HG02852 (cell line): ENCODE measurements around the gene DLEC1.

ENCODE experiments used
- ATAC-seq: cut with Tn5 transposase; IDR thresholded peaks from one replicate; pipeline ENCODE4 v1.9.1; 2021; ENCODE audit warnings: mild to moderate bottlenecking, moderate library complexity; ENCODE audit not compliant: unreplicated experiment

Gene DLEC1

GRCh38 chr3:38105525-38105924 lies 66.5 kb downstream of the DLEC1 start:
- no peak for ATAC-seq

GRCh38 chr3:38107911-38108648 lies 69.1 kb downstream of the DLEC1 start:
- no peak for ATAC-seq

- ATAC-seq = no peak
Measured at GRCh38 chr3:38108649-38109579, 69.9 kb downstream of the DLEC1 start.

GRCh38 chr3:38109580-38110313 lies 70.7 kb downstream of the DLEC1 start:
- no peak for ATAC-seq

- ATAC-seq = no peak
Measured at GRCh38 chr3:38110314-38111050, 71.5 kb downstream of the DLEC1 start.

GRCh38 chr3:38111201-38111600 lies 72.2 kb downstream of the DLEC1 start:
- no peak for ATAC-seq

GRCh38 chr3:38111696-38112377 lies 72.8 kb downstream of the DLEC1 start:
- no peak for ATAC-seq

- ATAC-seq = no peak
Measured at GRCh38 chr3:38112378-38112761, 73.4 kb downstream of the DLEC1 start.

GRCh38 chr3:38114052-38114874 lies 75.3 kb downstream of the DLEC1 start:
- ATAC-seq = no peak

- no peak for ATAC-seq
Measured at GRCh38 chr3:38114875-38115644, 76.1 kb downstream of the DLEC1 start.

GRCh38 chr3:38115645-38116427 lies 76.8 kb downstream of the DLEC1 start:
- no peak for ATAC-seq

- no peak for ATAC-seq
Measured at GRCh38 chr3:38116471-38117162, 77.6 kb downstream of the DLEC1 start.

- no peak for ATAC-seq
Measured at GRCh38 chr3:38117163-38117716, 78.2 kb downstream of the DLEC1 start.

GRCh38 chr3:38117748-38118420 lies 78.9 kb downstream of the DLEC1 start:
- peak; percentile 68 for ATAC-seq

GRCh38 chr3:38118421-38119247 lies 79.6 kb downstream of the DLEC1 start:
- ATAC-seq = no peak

- no peak for ATAC-seq
Measured at GRCh38 chr3:38119248-38119544, 80.2 kb downstream of the DLEC1 start.
